Smooth muscle cell (in vitro differentiated cells): ENCODE measurements around the gene MAP3K5. TPM values are rescaled to one million over a fixed set of nuclear protein-coding genes. Genes with fewer than 3 reads are reported as not detected.

Source experiments
- DNase-seq: peaks from one replicate; lab custom pipeline; 2025; ENCODE audit not compliant: unreplicated experiment; lab: John Stamatoyannopoulos, UW
- H2AFZ ChIP-seq: fragments of 200-600 bp; sonication (generic); 2 replicates; pipeline ENCODE4 v1.6.0; 2016; ENCODE audit warnings: antibody characterized with exemption, low read depth, mild to moderate bottlenecking
- H3F3A ChIP-seq: fragments of 200-600 bp; sonication (generic); 2 replicates; pipeline ENCODE4 v1.6.0; 2017; ENCODE audit warnings: antibody characterized with exemption, low read depth
- H3K27ac ChIP-seq: fragments of 200-600 bp; sonication (generic); 2 replicates; pipeline ENCODE4 v1.5.1; 2016; ENCODE audit warnings: low read depth, mild to moderate bottlenecking
- H3K27me3 ChIP-seq: fragments of 200-600 bp; sonication (generic); 2 replicates; pipeline ENCODE4 v1.6.1; 2016; ENCODE audit warnings: low read depth, mild to moderate bottlenecking
- H3K36me3 ChIP-seq: fragments of 200-600 bp; sonication (generic); 2 replicates; pipeline ENCODE4 v1.5.1; 2016; ENCODE audit warnings: low read depth
- H3K4me1 ChIP-seq: fragments of 200-600 bp; sonication (generic); 2 replicates; pipeline ENCODE4 v1.5.1; 2016; ENCODE audit warnings: low read depth
- H3K4me2 ChIP-seq: fragments of 200-600 bp; sonication (generic); 2 replicates; pipeline ENCODE4 v1.6.0; 2016; ENCODE audit warnings: mild to moderate bottlenecking
- H3K4me3 ChIP-seq: fragments of 200-600 bp; sonication (generic); 2 replicates; pipeline ENCODE4 v1.5.1; 2016; ENCODE audit warnings: mild to moderate bottlenecking
- H3K79me2 ChIP-seq: fragments of 200-600 bp; sonication (generic); 2 replicates; pipeline ENCODE4 v1.6.0; 2016; ENCODE audit warnings: low read depth, mild to moderate bottlenecking
- H3K9ac ChIP-seq: fragments of 200-600 bp; sonication (generic); 2 replicates; pipeline ENCODE4 v1.6.0; 2016; ENCODE audit warnings: low read depth
- H3K9me3 ChIP-seq: fragments of 200-600 bp; sonication (generic); replicated peaks from 2 replicates; pipeline ENCODE4 v1.5.1; 2016; ENCODE audit warnings: low read depth
- H4K20me1 ChIP-seq: fragments of 200-600 bp; sonication (generic); 2 replicates; pipeline ENCODE4 v1.6.0; 2016; ENCODE audit warnings: low read depth
- WGBS: methylation state at CpG from one replicate; pipeline ENCODE4 v1.1.7; 2016; ENCODE audit warnings: low lambda C conversion rate; 5-methylcytosine and 5-hydroxymethylcytosine counted together
- polyA plus RNA-seq: library from polyadenylated mRNA; unstranded; fragments of >200 nt; fragmentation: Nextera tagmentation; extraction: Ambion mirVana; gene quantifications from 2 replicates; pipeline ENCODE4 v1.2.1, GENCODE V29; 2016
- total RNA-seq: library from RNA; depleted of rRNA; stranded (reverse); fragments of >200 nt; gene quantifications from 2 replicates; pipeline ENCODE4 v1.2.3, GENCODE V29; 2014
- TF ChIP-seq, protein P1 (sequence below): fragments of 200-600 bp; sonication (generic); IDR thresholded peaks from 2 replicates; pipeline ENCODE4 v1.5.1; 2017; ENCODE audit warnings: borderline replicate concordance, mild to moderate bottlenecking, antibody characterized with exemption; ENCODE audit not compliant: insufficient read depth, poor library complexity, severe bottlenecking

Gene MAP3K5
- total and polyA plus RNA-seq, 2 experiments from 2014 or later, result 0.93 to 2.1 TPM

DNA sequence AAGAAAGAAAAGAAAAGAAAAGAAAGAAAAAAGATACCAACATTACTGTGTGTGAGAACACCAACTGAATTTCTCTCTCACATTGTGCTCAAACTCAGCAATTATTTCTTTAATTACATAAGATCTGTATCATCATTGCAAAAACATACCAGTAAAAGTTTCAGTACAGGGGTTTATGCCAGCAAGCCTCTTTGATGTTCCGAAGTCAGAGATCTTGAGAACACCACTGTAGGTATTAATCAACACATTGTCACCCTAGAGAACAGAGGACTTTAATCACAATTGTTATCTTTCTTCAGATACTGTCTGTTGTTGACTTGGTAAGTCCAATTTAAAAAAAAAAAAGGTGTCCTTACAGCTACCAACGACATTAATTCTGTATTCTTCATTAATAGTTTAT lies 181.1 kb downstream of the MAP3K5 start:
- H4K20me1 ChIP-seq, result no peaks in the 10 kb centered on the region
- TF ChIP-seq, protein P1, sequence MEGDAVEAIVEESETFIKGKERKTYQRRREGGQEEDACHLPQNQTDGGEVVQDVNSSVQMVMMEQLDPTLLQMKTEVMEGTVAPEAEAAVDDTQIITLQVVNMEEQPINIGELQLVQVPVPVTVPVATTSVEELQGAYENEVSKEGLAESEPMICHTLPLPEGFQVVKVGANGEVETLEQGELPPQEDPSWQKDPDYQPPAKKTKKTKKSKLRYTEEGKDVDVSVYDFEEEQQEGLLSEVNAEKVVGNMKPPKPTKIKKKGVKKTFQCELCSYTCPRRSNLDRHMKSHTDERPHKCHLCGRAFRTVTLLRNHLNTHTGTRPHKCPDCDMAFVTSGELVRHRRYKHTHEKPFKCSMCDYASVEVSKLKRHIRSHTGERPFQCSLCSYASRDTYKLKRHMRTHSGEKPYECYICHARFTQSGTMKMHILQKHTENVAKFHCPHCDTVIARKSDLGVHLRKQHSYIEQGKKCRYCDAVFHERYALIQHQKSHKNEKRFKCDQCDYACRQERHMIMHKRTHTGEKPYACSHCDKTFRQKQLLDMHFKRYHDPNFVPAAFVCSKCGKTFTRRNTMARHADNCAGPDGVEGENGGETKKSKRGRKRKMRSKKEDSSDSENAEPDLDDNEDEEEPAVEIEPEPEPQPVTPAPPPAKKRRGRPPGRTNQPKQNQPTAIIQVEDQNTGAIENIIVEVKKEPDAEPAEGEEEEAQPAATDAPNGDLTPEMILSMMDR, result no peak
- no peaks in the 10 kb centered on the region for H3K79me2 ChIP-seq
- H3K9ac ChIP-seq, result no peak overlapping the region
- no peaks in the 10 kb centered on the region for H3K27me3 ChIP-seq
- 84% methylated on average over 2 of the region's 2 CpGs for WGBS
- no peaks in the 10 kb centered on the region for H3K9me3 ChIP-seq
- no peak for DNase-seq
- H3K4me2 ChIP-seq, result no peak overlapping the region
- peaks cover 9% of the 10 kb centered on the region for H3F3A ChIP-seq
- H3K4me1 ChIP-seq, result peaks cover 5% of the 10 kb centered on the region
- no peak overlapping the region for H3K4me3 ChIP-seq
- no peak overlapping the region for H2AFZ ChIP-seq
- no peak overlapping the region for H3K27ac ChIP-seq
- H3K36me3 ChIP-seq, result no peaks in the 10 kb centered on the region

DNA sequence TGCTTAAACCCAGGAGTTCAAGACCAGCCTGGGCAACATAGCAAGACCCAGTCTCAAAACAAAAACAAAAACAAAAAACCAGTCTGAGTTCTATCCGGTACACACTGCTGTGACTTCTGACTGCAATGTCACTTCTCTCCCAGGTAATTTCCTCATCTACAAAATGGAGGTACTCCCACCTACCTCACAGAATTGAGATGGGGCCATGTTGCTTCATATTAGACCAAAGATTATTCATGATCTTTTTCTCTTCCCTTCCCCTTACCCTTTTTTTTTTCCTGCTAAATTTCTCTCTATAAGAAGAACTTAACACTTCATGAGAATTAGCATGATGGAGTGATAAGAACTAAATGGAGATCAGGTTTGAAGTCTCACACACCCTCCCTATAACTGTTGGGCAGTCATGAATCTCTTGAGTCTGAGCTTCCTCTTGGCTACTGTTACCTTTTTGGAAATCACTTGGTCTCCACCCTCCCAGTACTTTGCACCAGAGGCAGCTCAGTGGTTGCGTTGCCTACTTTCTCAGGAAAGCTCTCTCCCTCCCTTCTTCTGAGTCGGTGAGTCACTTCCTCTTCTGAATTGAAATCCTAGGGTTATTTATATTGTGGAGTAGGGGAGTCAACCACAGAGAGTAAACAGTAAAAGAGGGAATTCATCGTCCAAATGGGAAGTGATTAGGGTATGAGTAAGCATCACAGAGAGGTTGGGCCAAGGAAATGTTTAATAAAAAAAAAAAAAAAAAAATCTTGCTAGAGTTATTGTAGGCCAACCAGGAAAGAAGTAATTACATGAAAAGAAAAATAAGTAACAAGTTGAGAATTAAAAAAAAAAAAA lies 182.2 kb downstream of the MAP3K5 start:
- peak overlapping the region; percentile 33 for H3K9ac ChIP-seq
- no peaks in the 10 kb centered on the region for H4K20me1 ChIP-seq
- peak overlapping the region; percentile 86 for H3K27ac ChIP-seq
- DNase-seq, result no peak
- H3K9me3 ChIP-seq, result no peaks in the 10 kb centered on the region
- no peaks in the 10 kb centered on the region for H3K27me3 ChIP-seq
- 29% methylated on average over 4 of the region's 4 CpGs for WGBS
- H3K4me3 ChIP-seq, result no peak overlapping the region
- TF ChIP-seq, protein P1, result no peak
- H2AFZ ChIP-seq, result peak overlapping the region; percentile 70
- peaks cover 5% of the 10 kb centered on the region for H3K4me1 ChIP-seq
- H3F3A ChIP-seq, result peaks cover 9% of the 10 kb centered on the region
- H3K79me2 ChIP-seq, result no peaks in the 10 kb centered on the region
- H3K36me3 ChIP-seq, result no peaks in the 10 kb centered on the region
- H3K4me2 ChIP-seq, result peak overlapping the region; percentile 58

DNA sequence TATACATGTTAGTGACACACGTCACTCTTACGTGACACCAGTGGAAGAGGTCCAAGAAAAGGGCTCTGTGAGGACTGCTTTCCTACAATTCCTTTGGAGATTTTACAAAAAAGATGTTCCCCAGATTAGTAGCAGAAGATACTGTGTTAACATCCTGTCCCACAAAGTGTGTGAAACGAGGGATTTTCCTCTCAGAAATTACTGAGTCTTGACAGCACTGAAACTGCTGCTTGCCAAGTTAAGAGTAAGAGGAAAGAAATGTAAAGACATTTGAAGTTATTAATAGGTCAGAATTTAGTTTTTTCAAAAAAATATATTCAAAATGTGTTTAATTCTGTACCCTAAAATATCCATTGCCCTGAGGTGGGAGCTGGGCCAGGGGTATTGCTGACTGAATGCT lies 183.3 kb downstream of the MAP3K5 start:
- Histone ChIP-seq H3K4me3 (no peak overlapping the region), H3K27ac (peak overlapping the region; percentile 86), H3K4me2 (peak overlapping the region; percentile 58), H3K4me1 (peaks cover 10% of the 10 kb centered on the region), H3K9ac (no peak overlapping the region), H3F3A (peaks cover 9% of the 10 kb centered on the region), H2AFZ (no peak overlapping the region), H3K79me2 (no peaks in the 10 kb centered on the region), H3K36me3 (no peaks in the 10 kb centered on the region), H4K20me1 (no peaks in the 10 kb centered on the region), H3K9me3 (no peaks in the 10 kb centered on the region), H3K27me3 (no peaks in the 10 kb centered on the region)
- DNase-seq, result no peak
- WGBS, result 66% methylated on average over 3 of the region's 3 CpGs
- TF ChIP-seq, protein P1, result no peak
